Glomerular visceral epithelial cell (primary cell): Measurements from ENCODE around the gene DGCR2.
"Not testable (repeated sequence)": the region's sequence is repeated elsewhere in the genome, so short reads cannot be mapped to it uniquely, and the experiment has no call there.

Source experiments
- DNase-seq: peaks from one replicate; pipeline ENCODE4 v3.0.0-alpha.2; 2016; ENCODE audit errors: extremely low spot score

Gene DGCR2

DNA sequence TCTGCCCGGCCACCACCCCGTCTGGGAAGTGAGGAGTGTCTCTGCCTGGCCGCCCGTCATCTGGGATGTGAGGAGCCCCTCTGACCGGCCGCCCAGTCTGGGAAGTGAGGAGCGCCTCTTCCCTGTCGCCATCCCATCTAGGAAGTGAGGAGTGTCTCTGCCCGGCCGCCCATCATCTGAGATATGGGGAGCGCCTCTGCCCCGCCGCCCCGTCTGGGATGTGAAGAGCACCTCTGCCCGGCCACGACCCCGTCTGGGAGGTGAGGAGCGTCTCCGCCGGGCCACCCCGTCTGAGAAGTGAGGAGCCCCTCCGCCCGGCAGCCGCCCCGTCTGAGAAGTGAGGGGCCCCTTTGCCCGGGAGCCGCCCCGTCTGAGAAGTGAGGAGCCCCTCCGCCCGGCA is 38.1 kb downstream of the DGCR2 start:
- not testable (repeated sequence) for DNase-seq

DNA sequence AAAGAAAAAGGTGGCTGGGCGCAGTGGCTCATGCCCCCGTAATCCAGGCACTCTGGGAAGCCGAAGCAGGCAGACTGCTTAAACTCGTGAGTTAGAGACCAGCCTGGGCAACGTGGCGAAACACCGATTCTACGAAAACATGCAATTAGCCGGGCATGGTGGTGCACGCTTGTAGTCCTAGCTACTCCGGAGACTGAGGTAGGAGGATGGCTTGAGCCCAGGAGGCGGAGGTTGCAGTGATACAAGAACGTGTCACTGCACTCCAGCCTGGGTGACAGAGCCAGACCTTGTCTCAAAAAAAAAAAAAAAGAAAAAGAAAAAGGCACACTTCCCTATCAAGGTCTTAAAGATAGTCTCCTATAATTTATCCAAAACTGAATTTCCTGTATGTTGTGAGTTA is 39.4 kb downstream of the DGCR2 start:
- DNase-seq: no peak

DNA sequence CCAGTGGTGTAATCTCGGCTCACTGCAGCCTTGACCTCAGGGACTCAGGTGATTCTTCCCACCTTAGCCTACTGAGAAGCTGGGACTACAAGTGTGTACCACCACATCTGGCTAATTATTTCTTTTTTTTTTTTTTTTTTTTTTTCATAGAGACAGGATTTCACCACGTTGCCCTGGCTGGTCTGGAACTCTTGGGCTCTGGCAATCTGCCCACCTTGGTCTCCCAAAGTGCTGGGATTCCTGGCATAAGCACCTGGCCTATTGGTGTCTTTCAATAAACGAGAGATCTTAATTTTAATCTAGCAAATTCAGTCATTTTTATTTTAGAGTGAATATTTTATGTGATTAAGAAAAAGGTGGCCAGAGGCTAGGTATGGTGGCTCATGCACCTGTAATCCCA is 40.1 kb downstream of the DGCR2 start:
- DNase-seq: no peak

DNA sequence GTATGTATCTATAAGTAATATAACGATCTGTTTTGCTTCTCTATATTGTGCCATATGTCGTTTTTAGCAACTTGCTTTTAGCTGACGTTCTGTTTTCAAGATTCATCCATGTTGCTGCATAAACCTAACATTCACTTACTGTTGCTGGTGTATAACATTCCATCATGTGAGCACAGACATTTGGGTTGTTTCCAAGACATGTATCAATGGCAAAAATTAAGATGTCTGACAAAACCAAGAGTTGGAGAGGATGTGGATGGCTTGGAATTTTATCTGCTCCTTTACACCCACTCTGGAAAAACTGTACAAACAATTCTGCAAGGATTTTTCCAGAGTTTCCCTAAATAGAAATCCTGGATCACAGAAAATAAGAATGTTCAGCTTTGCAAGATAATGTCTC is 40.9 kb downstream of the DGCR2 start:
- no peak for DNase-seq

DNA sequence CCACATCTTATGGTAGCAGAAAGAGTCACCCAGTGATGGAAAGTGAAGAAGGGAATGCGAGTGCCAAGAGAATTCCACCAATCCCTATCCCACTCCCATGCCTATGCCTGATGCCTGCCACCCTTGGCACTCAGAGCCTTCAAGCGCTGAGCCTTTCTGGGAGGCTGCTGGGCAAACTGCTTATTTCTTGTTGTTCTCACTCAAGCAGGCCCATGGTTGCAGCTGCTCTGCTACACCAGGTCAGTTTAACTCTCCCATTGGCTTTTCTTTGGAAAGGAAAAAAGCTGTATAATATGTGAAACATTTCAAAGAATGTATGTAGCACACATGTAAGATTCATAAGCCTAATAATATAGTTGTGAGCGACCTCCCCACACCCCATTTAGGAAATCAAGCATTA is 41.4 kb downstream of the DGCR2 start:
- no peak for DNase-seq

DNA sequence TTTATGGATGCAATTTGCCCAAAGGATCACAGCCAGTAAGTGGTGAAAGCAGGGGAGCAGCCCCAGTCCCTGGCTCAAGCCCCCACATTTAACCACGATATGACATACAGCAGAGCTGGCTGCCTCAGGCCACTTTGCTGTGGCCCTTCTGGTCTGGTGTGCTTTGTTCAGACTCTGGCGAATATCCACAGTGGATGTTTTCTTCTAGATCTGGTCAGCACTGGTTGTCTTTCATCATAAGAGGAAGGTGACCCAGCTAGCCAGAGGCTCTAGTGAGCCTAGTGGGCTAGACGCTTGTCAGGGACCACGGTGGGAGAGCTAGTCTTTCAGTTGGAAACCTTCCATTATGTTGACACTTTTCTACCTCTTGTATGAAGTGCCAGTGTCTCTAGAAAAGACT is 42.5 kb downstream of the DGCR2 start:
- DNase-seq: no peak

DNA sequence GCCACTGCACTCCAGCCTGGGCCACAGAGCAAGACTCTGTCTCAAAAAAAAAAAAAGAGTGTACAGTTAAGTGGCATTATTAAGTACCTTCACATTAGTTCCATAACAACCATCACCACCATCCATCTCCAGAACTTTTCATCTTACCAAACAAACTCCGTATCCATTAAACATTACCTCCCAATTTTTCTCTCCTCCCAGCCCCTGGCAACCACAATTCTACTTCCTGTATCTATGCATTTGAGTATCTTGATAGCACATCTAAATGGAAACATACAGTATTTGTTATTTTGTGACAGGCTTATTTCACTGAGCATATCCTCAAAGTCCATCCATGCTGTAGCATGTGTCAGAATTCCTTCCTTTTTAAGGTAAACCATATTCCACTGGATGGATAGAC is 46.8 kb downstream of the DGCR2 start:
- no peak for DNase-seq

DNA sequence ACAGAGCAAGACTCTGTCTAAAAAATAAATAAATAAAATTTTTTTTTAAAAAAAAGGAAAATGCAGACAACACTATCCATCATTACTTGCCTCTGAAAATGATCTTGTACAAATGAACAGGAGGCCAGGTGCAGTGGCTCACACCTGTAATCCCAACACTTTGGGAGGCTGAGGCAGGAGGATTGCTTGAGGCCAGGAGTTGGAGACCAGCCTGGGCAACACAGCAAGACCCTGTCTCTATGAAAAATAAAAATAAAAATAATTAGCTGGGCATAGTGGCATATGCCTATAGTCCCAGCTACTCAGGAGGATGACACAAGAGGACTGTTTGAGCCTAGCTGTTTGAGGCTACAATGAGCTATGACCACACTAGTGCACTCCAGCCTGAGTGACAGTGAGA is 49.4 kb downstream of the DGCR2 start:
- DNase-seq: not testable (repeated sequence)

DNA sequence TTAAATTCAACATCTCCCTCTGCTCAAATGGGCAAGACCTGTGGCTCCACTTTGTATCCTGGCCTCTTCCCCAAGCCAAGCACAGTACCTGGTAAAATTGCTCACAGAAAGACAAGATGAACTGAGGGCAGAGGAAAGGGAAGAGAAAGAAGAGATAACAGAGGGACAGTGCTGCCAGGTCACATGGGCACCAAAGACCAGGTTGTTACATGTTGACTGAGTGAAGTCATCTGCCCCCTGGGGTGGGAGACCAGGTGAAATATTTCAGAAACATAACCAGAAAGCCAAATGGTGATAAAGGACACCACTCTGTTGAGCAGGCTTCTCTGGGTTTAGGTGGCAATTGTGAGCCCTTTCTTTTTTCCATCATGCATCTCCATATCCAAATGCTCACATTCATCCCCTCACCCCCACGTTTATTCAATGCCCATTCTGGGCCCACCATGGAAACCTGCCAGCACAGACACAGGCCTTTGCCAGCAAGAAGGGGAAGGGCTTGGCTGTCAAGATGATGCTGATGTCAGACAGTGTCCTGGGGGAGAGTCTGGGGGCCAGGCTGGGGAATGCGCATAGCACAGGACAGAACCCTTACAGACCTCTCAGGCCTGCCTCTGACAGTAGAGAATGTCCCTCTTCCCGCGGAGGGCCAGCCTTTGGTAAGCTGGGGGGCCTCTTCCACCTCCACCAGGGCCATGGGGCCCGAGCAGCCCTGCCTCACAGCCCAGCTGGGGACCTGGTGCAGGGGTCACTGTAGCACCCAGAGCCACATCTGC is 51.6 kb downstream of the DGCR2 start:
- DNase-seq: no peak

DNA sequence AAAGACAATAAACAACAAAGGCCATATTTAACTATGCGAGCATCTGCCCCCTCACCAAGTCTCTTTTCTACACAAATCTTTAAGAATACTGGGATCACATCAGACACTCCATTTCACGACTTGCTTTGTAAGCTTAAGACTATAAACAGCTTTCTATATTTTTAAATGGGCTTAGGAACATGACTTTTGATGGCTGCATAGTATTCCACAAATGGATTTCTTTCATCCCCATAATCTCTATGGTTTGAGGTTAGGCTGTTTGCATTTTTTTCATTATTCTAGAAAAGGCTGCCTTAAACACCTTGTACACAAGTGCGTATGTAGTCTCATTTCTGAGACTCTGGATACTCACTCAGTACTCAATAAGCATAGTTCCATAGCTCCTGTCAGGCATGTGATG is 52.8 kb downstream of the DGCR2 start:
- DNase-seq: no peak

DNA sequence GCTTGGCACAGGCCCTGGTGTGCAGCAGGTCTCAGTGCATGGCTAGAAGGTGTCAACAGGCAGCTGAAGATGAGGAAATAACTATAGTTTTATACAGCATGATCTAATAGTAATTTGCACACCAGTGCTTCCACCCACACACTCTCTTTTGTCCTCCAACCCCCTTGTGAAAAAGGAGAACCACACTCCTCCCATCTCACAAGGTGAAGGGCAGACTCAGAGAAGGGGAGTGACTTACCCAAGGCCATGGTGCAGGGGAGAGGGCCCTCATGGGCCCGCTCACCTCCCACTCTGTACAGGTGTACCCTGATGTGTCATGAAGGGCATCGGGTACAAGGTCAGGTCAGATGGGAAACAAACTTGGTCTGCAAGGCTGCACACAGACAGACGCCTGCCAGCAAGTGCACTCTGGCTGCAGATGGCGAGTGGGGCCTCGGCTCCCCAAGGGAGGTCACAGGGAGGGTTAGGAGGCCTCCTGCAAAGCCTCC is 53.4 kb downstream of the DGCR2 start:
- DNase-seq: no peak

DNA sequence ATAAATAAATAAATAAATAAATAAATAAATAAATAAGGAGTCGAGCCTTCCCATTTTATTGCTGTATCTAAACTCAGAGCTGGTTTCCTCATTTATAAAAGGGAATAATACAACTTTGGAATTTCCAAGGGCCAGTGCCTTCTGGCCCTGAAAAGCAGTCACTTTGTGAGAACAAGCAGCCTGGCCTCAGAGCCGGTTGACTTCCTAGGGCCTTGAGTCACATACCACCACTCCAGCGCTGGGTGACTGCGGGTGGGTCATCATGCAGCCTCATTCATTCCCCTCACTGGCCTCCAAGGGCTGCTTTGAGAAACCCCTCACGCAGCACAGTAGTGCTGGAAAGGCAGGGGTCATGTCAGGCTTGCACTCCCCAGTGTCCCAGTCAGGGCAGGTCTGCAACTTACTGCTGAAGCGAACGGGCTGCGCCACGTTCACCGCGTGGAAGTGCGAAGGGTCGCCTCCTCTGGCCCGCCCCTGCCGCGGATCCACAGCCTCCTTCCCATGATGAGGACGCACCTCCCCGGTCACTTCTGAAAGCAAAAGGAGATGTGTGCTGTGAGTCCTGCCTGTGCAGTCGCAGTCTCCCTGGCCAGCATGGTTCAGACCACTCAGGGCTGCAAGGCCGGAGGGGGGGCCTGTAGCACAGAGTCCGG is 54.4 kb downstream of the DGCR2 start:
- DNase-seq: no peak

DNA sequence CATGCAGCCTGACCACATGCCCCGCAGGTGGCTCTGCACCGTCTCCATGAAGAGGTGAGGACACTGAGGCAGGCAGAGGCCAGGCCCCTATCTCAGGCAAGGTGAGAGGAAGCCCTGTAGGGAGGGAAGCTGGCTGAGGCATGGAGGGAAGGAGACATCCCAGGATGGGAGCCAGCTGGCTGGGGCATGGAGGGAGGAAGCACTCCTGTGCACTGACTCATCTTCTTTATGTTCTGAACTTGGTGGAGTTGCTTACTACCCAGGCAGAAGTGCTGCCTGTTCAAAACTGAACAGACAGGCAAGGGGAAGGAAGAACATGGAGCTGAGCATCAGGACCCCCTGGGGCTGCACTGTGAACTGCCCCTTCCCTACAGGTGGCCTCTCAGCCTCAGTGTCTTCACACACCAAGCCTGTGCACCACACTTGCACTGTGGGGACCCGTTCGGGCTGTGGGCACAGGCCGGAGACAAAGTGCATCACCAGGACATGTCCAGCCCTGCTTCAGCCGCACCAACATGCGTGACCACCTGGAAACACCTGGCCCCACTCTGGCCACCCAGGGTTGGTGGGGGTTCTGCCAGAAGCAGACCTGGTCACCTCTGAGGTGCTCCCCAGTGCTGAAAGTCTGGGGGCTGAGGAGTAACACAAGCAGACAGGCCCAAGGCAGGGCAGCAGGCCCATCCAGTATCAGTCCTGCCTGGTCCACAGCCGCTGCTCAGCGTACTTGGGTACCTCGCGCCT is 55.5 kb downstream of the DGCR2 start:
- DNase-seq: peak; percentile 35

DNA sequence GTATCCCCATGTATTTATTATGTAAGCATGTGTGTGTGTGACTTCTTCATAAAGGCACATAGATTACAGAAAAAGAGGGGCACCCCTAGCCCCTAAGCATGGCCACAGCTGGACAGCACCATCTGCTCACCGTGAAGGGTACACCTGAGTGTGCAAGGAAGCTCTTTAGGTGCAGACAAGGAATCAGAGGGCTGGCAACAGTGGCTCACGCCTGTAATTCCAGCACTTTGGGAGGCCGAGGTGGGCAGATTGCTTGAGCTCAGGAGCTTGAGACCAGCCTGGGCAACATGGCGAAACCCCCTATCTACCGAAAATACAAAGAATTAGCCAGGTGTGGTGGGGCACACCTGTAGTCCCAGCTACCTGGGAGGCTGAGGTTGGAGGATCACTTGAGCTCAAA is 56.3 kb downstream of the DGCR2 start:
- DNase-seq: no peak

DNA sequence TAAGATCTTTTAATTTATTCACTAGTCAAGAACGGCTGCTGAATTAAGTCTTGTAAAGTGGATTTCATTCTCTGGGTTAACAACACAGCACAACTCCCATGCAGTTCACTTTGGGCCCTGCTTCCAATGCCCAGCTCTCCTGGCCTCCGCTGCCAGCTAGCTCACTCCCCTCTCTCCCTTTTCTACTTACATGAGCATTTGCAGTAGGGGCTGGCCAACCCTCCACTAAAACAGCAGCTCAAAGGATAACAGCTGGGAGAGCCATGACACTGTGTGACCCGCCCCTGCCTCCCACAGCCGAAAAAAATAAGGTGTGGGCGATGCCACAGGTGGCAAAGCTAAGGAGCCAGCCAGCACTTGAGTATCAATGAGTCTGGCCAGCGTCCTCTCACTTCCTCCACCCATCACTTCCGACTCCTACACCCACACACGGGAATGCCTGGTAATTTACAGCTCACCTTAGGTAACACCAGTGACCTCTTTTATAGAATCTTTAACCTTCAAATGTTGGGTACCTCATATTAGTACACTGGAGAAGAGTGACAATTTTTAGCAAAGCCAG is 56.8 kb downstream of the DGCR2 start:
- no peak for DNase-seq

DNA sequence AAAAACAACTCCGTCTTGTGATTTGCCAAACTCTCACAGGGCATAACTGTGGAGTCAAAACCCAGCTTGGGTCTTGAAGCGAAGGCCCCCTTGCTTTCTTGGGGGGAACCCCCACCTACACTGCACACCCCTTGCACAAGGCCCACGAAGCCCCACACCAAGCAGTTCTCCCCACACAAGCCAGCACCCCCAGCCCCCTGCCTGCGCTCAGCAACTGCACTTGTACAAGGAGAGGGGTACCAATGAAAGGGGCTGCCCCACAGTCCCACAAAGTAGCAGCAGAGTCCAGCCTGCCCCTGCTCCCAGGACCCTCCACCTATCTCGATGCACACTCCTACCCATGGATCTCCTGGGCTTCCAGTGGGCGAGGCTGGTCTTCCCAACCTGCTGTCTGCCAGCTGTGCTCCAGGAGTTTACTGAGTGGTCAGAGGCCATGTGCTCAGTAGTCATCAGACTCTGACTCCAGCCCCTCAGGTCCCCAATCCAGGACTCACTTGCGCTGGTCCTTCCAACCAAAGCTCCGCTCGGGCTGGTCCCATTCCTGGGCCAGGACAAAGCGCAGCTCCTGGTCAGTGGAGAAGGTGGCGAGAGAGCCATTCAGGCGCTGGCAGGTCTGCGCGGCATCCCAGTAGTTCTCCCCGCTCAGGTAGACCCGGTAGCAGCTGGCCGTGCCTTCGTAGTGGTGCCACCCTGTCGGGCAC is 57.7 kb downstream of the DGCR2 start:
- no peak for DNase-seq

DNA sequence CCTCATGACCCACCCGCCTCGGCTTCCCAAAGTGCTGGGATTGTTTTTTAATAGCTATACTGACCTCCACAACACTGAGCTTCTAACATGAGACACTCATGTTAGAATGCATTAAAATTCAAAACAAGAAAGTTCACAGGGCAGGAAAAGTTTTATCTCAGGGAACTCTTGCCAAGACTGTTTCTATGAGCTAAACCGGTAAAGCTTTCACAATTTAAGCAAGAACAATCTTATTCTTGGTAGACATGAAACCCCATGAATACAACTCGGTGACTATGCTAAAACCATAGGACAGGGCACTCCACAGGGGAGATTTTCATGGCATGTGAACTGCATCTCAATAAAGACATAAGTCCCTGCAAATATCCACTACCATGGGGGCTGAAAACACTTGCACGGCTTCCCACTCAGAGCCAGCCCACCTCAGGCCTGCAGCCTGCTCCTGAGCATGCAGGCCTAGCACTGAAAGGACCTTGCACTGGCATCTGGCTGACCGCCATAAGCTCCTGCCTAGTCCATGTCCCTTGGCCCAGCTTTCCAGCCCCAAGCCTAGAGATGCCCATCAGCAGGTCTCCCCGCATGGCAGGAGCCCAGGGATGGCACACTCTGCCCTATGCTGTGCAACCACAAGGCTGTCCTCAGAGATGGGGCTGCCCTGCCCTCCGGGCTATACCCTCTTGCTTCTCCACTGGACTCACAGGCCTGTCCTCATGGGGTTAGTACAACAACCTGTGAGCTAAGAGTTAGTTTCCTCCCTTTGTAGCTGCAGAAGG is 58.4 kb downstream of the DGCR2 start:
- no peak for DNase-seq

DNA sequence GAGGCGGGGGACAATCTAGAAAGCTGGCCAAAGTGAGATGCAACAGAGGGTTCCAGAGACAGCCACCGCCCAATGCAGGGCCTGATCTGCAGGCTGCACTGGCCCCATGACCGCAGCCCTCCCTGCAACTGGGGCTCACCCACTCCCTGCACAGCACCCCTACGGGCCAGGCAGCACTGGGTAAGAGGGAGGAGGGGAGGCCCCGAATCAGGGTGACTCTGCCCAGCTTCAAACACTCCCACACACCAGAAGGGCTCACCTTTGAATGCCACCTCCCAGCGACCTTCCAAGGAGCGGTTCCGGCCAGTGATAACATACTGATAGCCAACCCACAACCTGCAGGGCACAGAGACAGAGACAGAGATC is 59.3 kb downstream of the DGCR2 start:
- DNase-seq: no peak

DNA sequence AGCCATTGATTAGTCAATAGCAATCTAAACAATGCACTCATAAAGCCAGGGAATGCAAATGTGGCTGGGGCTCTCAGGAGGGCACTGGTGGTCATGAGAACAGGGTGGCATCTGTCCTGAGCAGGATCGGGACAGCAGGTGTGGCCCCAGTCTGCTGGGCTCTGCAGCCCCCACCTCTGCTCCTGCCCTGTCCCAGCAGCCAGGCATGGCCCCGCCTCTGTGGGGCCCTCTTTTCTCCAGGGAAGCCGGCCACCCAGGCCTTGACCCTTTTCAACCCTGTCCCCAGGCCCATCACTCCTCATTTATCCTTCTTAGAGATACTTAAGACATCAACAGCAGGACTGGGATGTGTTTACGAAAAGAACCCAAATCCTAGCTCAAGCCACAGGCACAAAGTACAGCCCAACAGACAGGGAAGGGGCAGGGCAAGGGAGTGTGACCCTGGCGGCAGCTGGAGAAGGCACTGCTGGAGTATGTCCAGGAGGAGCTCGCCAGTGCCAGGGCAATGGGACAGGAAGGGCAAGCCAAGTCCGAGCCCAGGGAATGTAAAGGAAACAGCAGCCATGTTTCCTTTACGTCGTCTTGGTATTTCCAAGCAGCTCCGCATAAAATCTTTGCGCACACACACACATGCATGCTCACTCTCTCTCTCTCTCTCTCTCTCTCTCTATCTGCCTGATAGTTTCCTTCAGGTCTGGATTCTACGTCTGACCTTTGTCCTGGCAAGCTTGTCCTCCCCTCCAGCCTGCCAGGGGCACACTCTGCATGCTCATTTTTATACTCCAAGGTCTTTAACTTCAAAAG is 59.9 kb downstream of the DGCR2 start:
- DNase-seq: no peak

DNA sequence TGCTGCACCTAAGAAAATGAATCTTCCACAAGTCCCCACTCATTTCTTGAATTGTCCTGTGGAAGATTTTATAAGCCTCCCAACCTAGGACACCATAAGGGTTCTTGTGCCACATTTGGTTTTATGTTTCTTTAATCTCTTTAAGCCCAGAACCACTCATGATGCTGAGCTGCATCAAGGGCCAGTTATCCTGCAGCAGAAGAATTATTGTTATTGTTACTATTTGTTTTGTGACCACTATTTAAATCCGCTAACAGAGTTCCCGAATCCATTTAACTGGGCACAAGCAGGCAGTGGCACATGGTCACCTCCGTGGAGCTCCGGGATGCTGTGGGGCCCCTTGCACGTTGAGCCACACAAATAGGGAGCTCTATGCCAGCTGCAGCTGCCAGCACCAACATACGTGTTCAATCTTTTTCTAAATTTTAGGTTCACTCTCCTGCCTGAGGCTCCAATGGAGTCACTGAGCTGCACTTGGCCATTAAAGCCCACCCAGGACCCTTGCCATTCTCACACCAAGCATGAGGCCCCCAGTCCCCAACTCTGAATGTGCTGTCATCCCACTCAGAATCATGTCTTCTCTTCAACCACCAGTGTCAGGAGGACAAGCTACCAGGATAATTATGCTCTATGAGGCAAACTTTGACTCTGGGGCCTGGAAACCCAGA is 60.6 kb downstream of the DGCR2 start:
- DNase-seq: no peak
